ENCODE results near the gene EIF4H. TPM values are rescaled to one million over a fixed set of nuclear protein-coding genes. Genes with fewer than 3 reads are reported as not detected.
"Not testable (repeated sequence)": the region's sequence is repeated elsewhere in the genome, so short reads cannot be mapped to it uniquely, and the experiment has no call there.

Gene EIF4H
- total and polyA plus RNA-seq, 2 experiments from 2014 or later: 228 to 305 TPM

GRCh38 chr7:74222851-74223710 is 48.9 kb downstream of the EIF4H start:
- Histone ChIP-seq H3F3A (ENCODE audit: insufficient read depth) (no peaks in the 10 kb centered on the region), H4K20me1 (ENCODE audit: insufficient read depth) (no peaks in the 10 kb centered on the region), H3K4me1 (ENCODE audit: insufficient read depth) (no peaks in the 10 kb centered on the region), H3K9me3 (ENCODE audit: low read depth) (no peaks in the 10 kb centered on the region), H3K9me2 (ENCODE audit: insufficient read depth) (no peaks in the 10 kb centered on the region), H3K4me2 (ENCODE audit: unreplicated experiment) (no peak overlapping the region), H3K27ac (no peak overlapping the region), H3K27me3 (replicated peaks; ENCODE audit: insufficient read depth) (no peaks in the 10 kb centered on the region), H3K4me3 (no peak overlapping the region), H2AFZ (no peak overlapping the region), H3K79me2 (ENCODE audit: insufficient read depth) (no peaks in the 10 kb centered on the region), H3K36me3 (ENCODE audit: low read depth) (no peaks in the 10 kb centered on the region), H3K9ac (no peak overlapping the region)
- 83 to 87% methylated on average over 16 to 17 of the region's 17 CpGs for WGBS, 2 experiments (ENCODE audit: low coverage in 1 of 2, low lambda C conversion rate in 2 of 2, missing lambda C conversion rate in 2 of 2)
- TF ChIP-seq EZH2phosphoT487 (IDR thresholded peaks at IDR 0.05; ENCODE audit: insufficient read depth, low read depth): no peak
- TF ChIP-seq EZH2 (IDR thresholded peaks at IDR 0.05; ENCODE audit: insufficient read depth, poor library complexity, severe bottlenecking): no peak
- in situ Hi-C loops (cut with MboI): no loop called here
- DNase-seq: no peak

- in situ Hi-C loops (cut with MboI): no loop called here
- Histone ChIP-seq H3K36me3 (ENCODE audit: low read depth) (no peaks in the 10 kb centered on the region), H3K79me2 (ENCODE audit: insufficient read depth) (no peaks in the 10 kb centered on the region), H3K9me3 (ENCODE audit: low read depth) (no peaks in the 10 kb centered on the region), H3K4me1 (ENCODE audit: insufficient read depth) (no peaks in the 10 kb centered on the region), H4K20me1 (ENCODE audit: insufficient read depth) (no peaks in the 10 kb centered on the region), H2AFZ (no peak overlapping the region), H3K4me2 (ENCODE audit: unreplicated experiment) (no peak overlapping the region), H3K27me3 (replicated peaks; ENCODE audit: insufficient read depth) (no peaks in the 10 kb centered on the region), H3K4me3 (no peak overlapping the region), H3K9ac (no peak overlapping the region), H3F3A (ENCODE audit: insufficient read depth) (no peaks in the 10 kb centered on the region), H3K9me2 (ENCODE audit: insufficient read depth) (no peaks in the 10 kb centered on the region), H3K27ac (no peak overlapping the region)
- TF ChIP-seq EZH2phosphoT487 (IDR thresholded peaks at IDR 0.05; ENCODE audit: insufficient read depth, low read depth): no peak
- TF ChIP-seq EZH2 (IDR thresholded peaks at IDR 0.05; ENCODE audit: insufficient read depth, poor library complexity, severe bottlenecking): no peak
- 79 to 82% methylated on average over 17 to 18 of the region's 18 CpGs for WGBS, 2 experiments (ENCODE audit: low coverage in 1 of 2, low lambda C conversion rate in 2 of 2, missing lambda C conversion rate in 2 of 2)
- no peak for DNase-seq
Observed at GRCh38 chr7:74223711-74224510, 49.8 kb downstream of the EIF4H start.

GRCh38 chr7:74224511-74224832 is 50.3 kb downstream of the EIF4H start:
- WGBS, 2 experiments (ENCODE audit: low coverage in 1 of 2, low lambda C conversion rate in 2 of 2, missing lambda C conversion rate in 2 of 2): 91 to 93% methylated on average over 12 of the region's 12 CpGs
- H3K27me3 ChIP-seq (replicated peaks; ENCODE audit: insufficient read depth): no peaks in the 10 kb centered on the region
- in situ Hi-C loops (cut with MboI): no loop called here
- no peaks in the 10 kb centered on the region for H3K4me1 ChIP-seq (ENCODE audit: insufficient read depth)
- H3K4me3 ChIP-seq: no peak overlapping the region
- H3K27ac ChIP-seq: no peak overlapping the region
- no peaks in the 10 kb centered on the region for H3K36me3 ChIP-seq (ENCODE audit: low read depth)
- H3K9me2 ChIP-seq (ENCODE audit: insufficient read depth): no peaks in the 10 kb centered on the region
- no peaks in the 10 kb centered on the region for H3K79me2 ChIP-seq (ENCODE audit: insufficient read depth)
- H2AFZ ChIP-seq: no peak overlapping the region
- no peaks in the 10 kb centered on the region for H3K9me3 ChIP-seq (ENCODE audit: low read depth)
- no peak overlapping the region for H3K4me2 ChIP-seq (ENCODE audit: unreplicated experiment)
- no peaks in the 10 kb centered on the region for H4K20me1 ChIP-seq (ENCODE audit: insufficient read depth)
- no peak for DNase-seq
- no peak overlapping the region for H3K9ac ChIP-seq
- no peaks in the 10 kb centered on the region for H3F3A ChIP-seq (ENCODE audit: insufficient read depth)
- no peak for TF ChIP-seq EZH2 (IDR thresholded peaks at IDR 0.05; ENCODE audit: insufficient read depth, poor library complexity, severe bottlenecking)

- not testable (repeated sequence) for H3K4me2 ChIP-seq (ENCODE audit: unreplicated experiment); H3K27ac ChIP-seq; H3K9me2 ChIP-seq (ENCODE audit: insufficient read depth); H3K36me3 ChIP-seq (ENCODE audit: low read depth); H2AFZ ChIP-seq; H3K4me1 ChIP-seq (ENCODE audit: insufficient read depth); H3K9me3 ChIP-seq (ENCODE audit: low read depth); H3K79me2 ChIP-seq (ENCODE audit: insufficient read depth); H3K9ac ChIP-seq; H3F3A ChIP-seq (ENCODE audit: insufficient read depth); H3K27me3 ChIP-seq (replicated peaks; ENCODE audit: insufficient read depth); DNase-seq; H3K4me3 ChIP-seq; H4K20me1 ChIP-seq (ENCODE audit: insufficient read depth)
- in situ Hi-C loops (cut with MboI): loop anchor here (25.0 kb wide), 1 partner anchor 162 kb away; no protein-coding TSS in a partner anchor
- WGBS, 2 experiments (ENCODE audit: low coverage in 1 of 2, low lambda C conversion rate in 2 of 2, missing lambda C conversion rate in 2 of 2): 94 to 96% methylated on average over 13 of the region's 13 CpGs
Observed at GRCh38 chr7:74224907-74225306, 50.8 kb downstream of the EIF4H start.
